ENCODE data around the gene SUSD5.

Gene SUSD5

GRCh38 chr3:33137691-33138090, 80.9 kb downstream of the SUSD5 start:
- H3K4me2 ChIP-seq (ENCODE audit: low read length), result no peak overlapping the region
- no peaks in the 10 kb centered on the region for H4K20me1 ChIP-seq (ENCODE audit: insufficient read depth, low read length)
- H3K4me3 ChIP-seq (ENCODE audit: low read depth, low read length, poor library complexity, severe bottlenecking), result no peak overlapping the region
- no peak overlapping the region for H3K9ac ChIP-seq (ENCODE audit: low read length)
- no peaks in the 10 kb centered on the region for H3K27me3 ChIP-seq (ENCODE audit: insufficient read depth, low read length)
- no peaks in the 10 kb centered on the region for H3K4me1 ChIP-seq (ENCODE audit: insufficient read depth, low read length, severe bottlenecking)
- H2AFZ ChIP-seq (ENCODE audit: low read length), result no peak overlapping the region
- H3K9me2 ChIP-seq (ENCODE audit: low read depth, low read length), result no peaks in the 10 kb centered on the region
- no peak overlapping the region for H3K27ac ChIP-seq (ENCODE audit: low read depth, low read length, poor library complexity, severe bottlenecking)
- H3K36me3 ChIP-seq (ENCODE audit: insufficient read depth, low read length), result peaks cover 11% of the 10 kb centered on the region
- no peak for TF ChIP-seq CTCF (IDR thresholded peaks at IDR 0.05; ENCODE audit: low read length)
- TF ChIP-seq EZH2 (IDR thresholded peaks at IDR 0.05; ENCODE audit: borderline replicate concordance, low read length), result no peak
- H3K9me3 ChIP-seq (ENCODE audit: low read length), result no peaks in the 10 kb centered on the region
- no peaks in the 10 kb centered on the region for H3F3A ChIP-seq (ENCODE audit: insufficient read depth, low read length)
- no peaks in the 10 kb centered on the region for H3K79me2 ChIP-seq (ENCODE audit: insufficient read depth, low read length)

GRCh38 chr3:33134026-33134625, 84.5 kb downstream of the SUSD5 start:
- TF ChIP-seq CTCF (IDR thresholded peaks at IDR 0.05; ENCODE audit: low read length), result no peak
- no peak for TF ChIP-seq EZH2 (IDR thresholded peaks at IDR 0.05; ENCODE audit: borderline replicate concordance, low read length)
- H3K27ac ChIP-seq (ENCODE audit: low read depth, low read length, poor library complexity, severe bottlenecking), result no peak overlapping the region
- H2AFZ ChIP-seq (ENCODE audit: low read length), result no peak overlapping the region
- H3K27me3 ChIP-seq (ENCODE audit: insufficient read depth, low read length), result no peaks in the 10 kb centered on the region
- H3K9me2 ChIP-seq (ENCODE audit: low read depth, low read length), result no peaks in the 10 kb centered on the region
- H3K4me3 ChIP-seq (ENCODE audit: low read depth, low read length, poor library complexity, severe bottlenecking), result no peak overlapping the region
- H3K9ac ChIP-seq (ENCODE audit: low read length), result no peak overlapping the region
- no peaks in the 10 kb centered on the region for H3K9me3 ChIP-seq (ENCODE audit: low read length)
- H3K4me1 ChIP-seq (ENCODE audit: insufficient read depth, low read length, severe bottlenecking), result no peaks in the 10 kb centered on the region
- H3K36me3 ChIP-seq (ENCODE audit: insufficient read depth, low read length), result peaks cover 16% of the 10 kb centered on the region
- H3F3A ChIP-seq (ENCODE audit: insufficient read depth, low read length), result no peaks in the 10 kb centered on the region
- H4K20me1 ChIP-seq (ENCODE audit: insufficient read depth, low read length), result no peaks in the 10 kb centered on the region
- no peak overlapping the region for H3K4me2 ChIP-seq (ENCODE audit: low read length)
- H3K79me2 ChIP-seq (ENCODE audit: insufficient read depth, low read length), result no peaks in the 10 kb centered on the region

- peaks cover 16% of the 10 kb centered on the region for H3K36me3 ChIP-seq (ENCODE audit: insufficient read depth, low read length)
- H2AFZ ChIP-seq (ENCODE audit: low read length), result no peak overlapping the region
- H3K4me1 ChIP-seq (ENCODE audit: insufficient read depth, low read length, severe bottlenecking), result no peaks in the 10 kb centered on the region
- no peak overlapping the region for H3K4me3 ChIP-seq (ENCODE audit: low read depth, low read length, poor library complexity, severe bottlenecking)
- no peaks in the 10 kb centered on the region for H3F3A ChIP-seq (ENCODE audit: insufficient read depth, low read length)
- no peaks in the 10 kb centered on the region for H3K9me2 ChIP-seq (ENCODE audit: low read depth, low read length)
- H3K4me2 ChIP-seq (ENCODE audit: low read length), result no peak overlapping the region
- H3K27ac ChIP-seq (ENCODE audit: low read depth, low read length, poor library complexity, severe bottlenecking), result no peak overlapping the region
- H3K79me2 ChIP-seq (ENCODE audit: insufficient read depth, low read length), result no peaks in the 10 kb centered on the region
- no peaks in the 10 kb centered on the region for H3K9me3 ChIP-seq (ENCODE audit: low read length)
- TF ChIP-seq CTCF (IDR thresholded peaks at IDR 0.05; ENCODE audit: low read length) (no peak), EZH2 (IDR thresholded peaks at IDR 0.05; ENCODE audit: borderline replicate concordance, low read length) (no peak)
- no peaks in the 10 kb centered on the region for H3K27me3 ChIP-seq (ENCODE audit: insufficient read depth, low read length)
- no peak overlapping the region for H3K9ac ChIP-seq (ENCODE audit: low read length)
- no peaks in the 10 kb centered on the region for H4K20me1 ChIP-seq (ENCODE audit: insufficient read depth, low read length)
These were observed 86.6 kb downstream of the SUSD5 start for GRCh38 chr3:33132019-33132360.
